Activated CD4-positive, alpha-beta T cell treated with anti-CD3 and anti-CD28 coated beads for 48 hours (primary cell): ENCODE results near the gene SPON2.

Experiments
- DNase-seq: peaks from one replicate; pipeline ENCODE4 v3.0.0-alpha.2; 2020

Gene SPON2

GRCh38 chr4:1172228-1172851 lies at the start of gene SPON2:
SPON2 (minus strand) TSS chr4:1172583.
- no peak for DNase-seq

GRCh38 chr4:1221155-1221870 lies 48.9 kb upstream of the SPON2 start:
- DNase-seq = no peak

- no peak for DNase-seq
Observed at GRCh38 chr4:1220566-1220965, 48.2 kb upstream of the SPON2 start.

- DNase-seq = no peak
Observed at GRCh38 chr4:1219566-1219950, 47.2 kb upstream of the SPON2 start.

GRCh38 chr4:1218634-1219565 lies 46.5 kb upstream of the SPON2 start:
- DNase-seq = no peak

- no peak for DNase-seq
Observed at GRCh38 chr4:1217366-1217765, 45.0 kb upstream of the SPON2 start.

GRCh38 chr4:1216869-1217294 lies 44.5 kb upstream of the SPON2 start:
- peak; percentile 80 for DNase-seq

GRCh38 chr4:1216076-1216614 lies 43.8 kb upstream of the SPON2 start:
- DNase-seq = no peak

- no peak for DNase-seq
Observed at GRCh38 chr4:1215141-1216075, 43.0 kb upstream of the SPON2 start.

- DNase-seq = no peak
Observed at GRCh38 chr4:1214101-1215095, 42.0 kb upstream of the SPON2 start.

GRCh38 chr4:1213336-1213995 lies 41.1 kb upstream of the SPON2 start:
- no peak for DNase-seq

- DNase-seq = no peak
Observed at GRCh38 chr4:1212546-1213335, 40.4 kb upstream of the SPON2 start.

GRCh38 chr4:1211891-1212545 lies 39.6 kb upstream of the SPON2 start:
- DNase-seq = no peak

- no peak for DNase-seq
Observed at GRCh38 chr4:1211371-1211770, 39.0 kb upstream of the SPON2 start.

GRCh38 chr4:1210971-1211370 lies 38.6 kb upstream of the SPON2 start:
- no peak for DNase-seq

GRCh38 chr4:1210241-1210841 lies 38.0 kb upstream of the SPON2 start:
- DNase-seq = no peak

GRCh38 chr4:1209821-1210220 lies 37.4 kb upstream of the SPON2 start:
- DNase-seq = no peak

- DNase-seq = no peak
Observed at GRCh38 chr4:1208970-1209704, 36.8 kb upstream of the SPON2 start.
